ENCODE data around the gene NGF. TPM values are rescaled to one million over a fixed set of nuclear protein-coding genes. Genes with fewer than 3 reads are reported as not detected.

The NGF gene
- total RNA-seq, 3 donors from 2014 or later (not counting 1 experiment from before 2014, with no cell fraction given), result not detected

DNA sequence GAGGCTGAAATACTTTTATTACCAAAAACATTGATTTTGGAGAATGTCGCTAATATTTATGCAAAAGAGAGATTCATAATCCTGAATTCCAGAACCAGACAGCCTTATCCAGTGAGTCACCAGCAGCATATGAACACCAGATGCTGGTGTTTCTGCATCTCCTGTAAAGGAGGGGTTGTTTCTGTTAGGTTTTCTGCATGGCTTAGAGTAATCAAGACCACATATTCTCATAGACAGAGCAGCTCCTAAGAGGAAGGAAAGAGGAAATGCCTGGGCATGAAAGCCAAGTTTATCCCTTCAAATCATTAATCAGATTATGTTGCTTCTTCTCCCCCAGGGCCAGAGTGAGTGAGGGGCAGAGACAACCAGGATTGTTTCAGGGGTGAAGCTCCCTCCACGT, 86.2 kb downstream of the NGF start:
- Histone ChIP-seq H3K27me3 (ENCODE audit: control insufficient read depth, insufficient read depth, low read length) (no peaks in the 10 kb centered on the region), H3K4me3 (ENCODE audit: low read length) (no peak overlapping the region), H3K4me1 (ENCODE audit: control insufficient read depth, insufficient read depth, low read length) (no peaks in the 10 kb centered on the region), H3K36me3 (ENCODE audit: control insufficient read depth, insufficient read depth, low read length) (no peaks in the 10 kb centered on the region), H3K27ac (ENCODE audit: low read length) (no peak overlapping the region), H3K9me3 (ENCODE audit: control insufficient read depth, insufficient read depth, low read length) (no peaks in the 10 kb centered on the region)
- Mint-ChIP-seq H3K27ac (no peak overlapping the region), H3K9me3 (peaks cover 3 to 5% of the 10 kb centered on the region in 2 donors), H3K4me3 (no peak overlapping the region), H3K27me3 (ENCODE audit: low read depth in 2 of 2) (peaks cover 5 to 23% of the 10 kb centered on the region in 2 donors), H3K4me1 (no peaks in the 10 kb centered on the region), H3K36me3 (peaks cover 11% of the 10 kb centered on the region)
- TF ChIP-seq, protein P1, sequence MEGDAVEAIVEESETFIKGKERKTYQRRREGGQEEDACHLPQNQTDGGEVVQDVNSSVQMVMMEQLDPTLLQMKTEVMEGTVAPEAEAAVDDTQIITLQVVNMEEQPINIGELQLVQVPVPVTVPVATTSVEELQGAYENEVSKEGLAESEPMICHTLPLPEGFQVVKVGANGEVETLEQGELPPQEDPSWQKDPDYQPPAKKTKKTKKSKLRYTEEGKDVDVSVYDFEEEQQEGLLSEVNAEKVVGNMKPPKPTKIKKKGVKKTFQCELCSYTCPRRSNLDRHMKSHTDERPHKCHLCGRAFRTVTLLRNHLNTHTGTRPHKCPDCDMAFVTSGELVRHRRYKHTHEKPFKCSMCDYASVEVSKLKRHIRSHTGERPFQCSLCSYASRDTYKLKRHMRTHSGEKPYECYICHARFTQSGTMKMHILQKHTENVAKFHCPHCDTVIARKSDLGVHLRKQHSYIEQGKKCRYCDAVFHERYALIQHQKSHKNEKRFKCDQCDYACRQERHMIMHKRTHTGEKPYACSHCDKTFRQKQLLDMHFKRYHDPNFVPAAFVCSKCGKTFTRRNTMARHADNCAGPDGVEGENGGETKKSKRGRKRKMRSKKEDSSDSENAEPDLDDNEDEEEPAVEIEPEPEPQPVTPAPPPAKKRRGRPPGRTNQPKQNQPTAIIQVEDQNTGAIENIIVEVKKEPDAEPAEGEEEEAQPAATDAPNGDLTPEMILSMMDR (IDR thresholded peaks at IDR 0.05), result no peak
- intact Hi-C loops (cut with micrococcal nuclease), result no loop called here
- ATAC-seq (no peak), DNase-seq (no peak)
- no CpG with 5 or more reads among the region's 2 CpGs for WGBS (ENCODE audit: insufficient coverage)

DNA sequence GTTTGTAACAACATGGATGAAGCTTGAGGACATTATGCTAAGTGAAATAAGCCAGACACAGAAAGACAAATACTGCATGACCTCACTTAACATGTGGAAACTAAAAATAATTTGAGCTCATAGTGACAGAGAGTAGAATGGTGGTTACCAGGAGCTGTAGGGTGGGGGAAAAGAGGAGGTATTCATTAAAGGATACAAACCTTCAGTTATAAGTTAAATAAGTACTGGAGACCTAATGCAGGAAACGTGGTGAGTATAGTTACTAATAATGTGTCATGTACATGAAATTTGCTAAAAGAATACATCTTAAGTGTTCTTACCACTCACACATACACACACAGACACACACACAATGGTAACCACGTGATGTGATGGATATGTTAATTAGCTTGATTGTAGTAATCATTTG, 86.7 kb downstream of the NGF start:
- no peak overlapping the region for H3K27ac ChIP-seq (ENCODE audit: low read length)
- TF ChIP-seq, protein P1 (IDR thresholded peaks at IDR 0.05), result no peak
- no peaks in the 10 kb centered on the region for H3K4me1 ChIP-seq (ENCODE audit: control insufficient read depth, insufficient read depth, low read length)
- no peaks in the 10 kb centered on the region for H3K4me1 Mint-ChIP-seq
- no peak overlapping the region for H3K4me3 Mint-ChIP-seq
- no peak overlapping the region for H3K27ac Mint-ChIP-seq
- DNase-seq (no peak), ATAC-seq (no peak)
- intact Hi-C loops (cut with micrococcal nuclease), result no loop called here
- H3K4me3 ChIP-seq (ENCODE audit: low read length), result no peak overlapping the region
- no CpG with 5 or more reads among the region's 2 CpGs for WGBS (ENCODE audit: insufficient coverage)
- H3K27me3 ChIP-seq (ENCODE audit: control insufficient read depth, insufficient read depth, low read length), result no peaks in the 10 kb centered on the region
- no peaks in the 10 kb centered on the region for H3K36me3 ChIP-seq (ENCODE audit: control insufficient read depth, insufficient read depth, low read length)
- H3K9me3 Mint-ChIP-seq, result peaks cover 3 to 5% of the 10 kb centered on the region in 2 donors
- H3K36me3 Mint-ChIP-seq, result peaks cover 11% of the 10 kb centered on the region
- H3K27me3 Mint-ChIP-seq (ENCODE audit: low read depth in 2 of 2), result peaks cover 5 to 23% of the 10 kb centered on the region in 2 donors
- no peaks in the 10 kb centered on the region for H3K9me3 ChIP-seq (ENCODE audit: control insufficient read depth, insufficient read depth, low read length)

DNA sequence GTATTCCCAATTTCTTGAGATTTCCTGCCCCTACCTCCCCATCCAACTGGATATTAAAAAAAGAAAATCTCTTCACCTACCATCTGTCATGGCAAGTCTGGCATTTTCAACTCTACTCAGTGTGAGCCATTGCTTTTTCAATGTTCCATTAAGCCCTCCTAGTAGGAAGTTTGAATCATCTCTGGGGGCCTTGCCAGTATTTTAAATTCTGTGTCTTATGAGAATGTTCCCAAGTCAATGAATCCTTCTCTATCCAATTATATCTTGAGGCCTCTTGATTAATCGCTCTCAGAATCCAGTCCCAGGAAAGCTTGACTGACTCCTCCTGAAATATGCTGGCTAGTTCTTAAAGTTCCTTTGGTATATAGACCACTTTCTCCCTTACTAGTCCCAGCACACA, 91.5 kb downstream of the NGF start:
- DNase-seq (no peak), ATAC-seq (no peak)
- H3K27me3 Mint-ChIP-seq (ENCODE audit: low read depth in 2 of 2), result peaks cover 22 to 26% of the 10 kb centered on the region in 2 donors
- no peaks in the 10 kb centered on the region for H3K27me3 ChIP-seq (ENCODE audit: control insufficient read depth, insufficient read depth, low read length)
- no peak overlapping the region for H3K27ac ChIP-seq (ENCODE audit: low read length)
- peaks cover 11% of the 10 kb centered on the region for H3K36me3 Mint-ChIP-seq
- no peaks in the 10 kb centered on the region for H3K9me3 ChIP-seq (ENCODE audit: control insufficient read depth, insufficient read depth, low read length)
- H3K4me1 ChIP-seq (ENCODE audit: control insufficient read depth, insufficient read depth, low read length), result no peaks in the 10 kb centered on the region
- H3K4me3 Mint-ChIP-seq, result no peak overlapping the region
- H3K9me3 Mint-ChIP-seq, result peaks cover 3 to 7% of the 10 kb centered on the region in 2 donors
- 80% methylated on average over 1 of the region's 1 CpG for WGBS (ENCODE audit: insufficient coverage)
- H3K4me1 Mint-ChIP-seq, result no peaks in the 10 kb centered on the region
- no peak overlapping the region for H3K4me3 ChIP-seq (ENCODE audit: low read length)
- H3K36me3 ChIP-seq (ENCODE audit: control insufficient read depth, insufficient read depth, low read length), result no peaks in the 10 kb centered on the region
- intact Hi-C loops (cut with micrococcal nuclease), result no loop called here
- TF ChIP-seq, protein P1 (IDR thresholded peaks at IDR 0.05), result no peak
- H3K27ac Mint-ChIP-seq, result no peak overlapping the region

DNA sequence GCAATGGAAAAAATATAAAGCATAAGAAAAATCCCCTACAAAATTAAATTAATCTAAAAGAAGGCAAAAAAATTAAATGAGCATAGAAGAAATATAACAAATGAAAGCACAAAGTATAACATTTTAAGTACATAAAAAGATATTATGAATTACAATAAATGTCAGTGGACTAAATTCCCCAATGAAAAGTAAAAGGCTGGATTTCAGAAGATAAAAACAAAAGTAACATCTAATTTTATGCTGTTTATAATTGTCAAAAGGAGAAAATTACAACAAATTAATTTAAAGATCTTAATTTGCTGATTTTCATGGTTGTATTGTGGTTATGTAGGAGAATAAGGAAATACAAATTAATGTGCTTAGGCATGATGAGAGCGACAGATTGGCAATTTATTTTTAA, 92.8 kb downstream of the NGF start:
- Mint-ChIP-seq H3K4me1 (no peaks in the 10 kb centered on the region), H3K4me3 (no peak overlapping the region), H3K36me3 (peaks cover 11% of the 10 kb centered on the region), H3K27me3 (ENCODE audit: low read depth in 2 of 2) (peaks cover 22 to 35% of the 10 kb centered on the region in 2 donors), H3K27ac (no peak overlapping the region), H3K9me3 (peaks cover 3 to 7% of the 10 kb centered on the region in 2 donors)
- TF ChIP-seq, protein P1 (IDR thresholded peaks at IDR 0.05), result no peak
- Histone ChIP-seq H3K27ac (ENCODE audit: low read length) (no peak overlapping the region), H3K9me3 (ENCODE audit: control insufficient read depth, insufficient read depth, low read length) (no peaks in the 10 kb centered on the region), H3K4me3 (ENCODE audit: low read length) (no peak overlapping the region), H3K36me3 (ENCODE audit: control insufficient read depth, insufficient read depth, low read length) (no peaks in the 10 kb centered on the region), H3K27me3 (ENCODE audit: control insufficient read depth, insufficient read depth, low read length) (no peaks in the 10 kb centered on the region), H3K4me1 (ENCODE audit: control insufficient read depth, insufficient read depth, low read length) (no peaks in the 10 kb centered on the region)
- no CpG with 5 or more reads among the region's 1 CpG for WGBS (ENCODE audit: insufficient coverage)
- intact Hi-C loops (cut with micrococcal nuclease), result no loop called here
- ATAC-seq (no peak), DNase-seq (no peak)
